ENCODE measurements around the gene UCHL3. TPM values are rescaled to one million over a fixed set of nuclear protein-coding genes. Genes with fewer than 3 reads are reported as not detected.

UCHL3 gene
- total and polyA plus RNA-seq, 9 of the 15 experiments (the other 6 are each of a cell fraction or from before 2014, with no cell fraction given) = 42.2 to 112 (median 85.4) TPM

GRCh38 chr13:75547917-75548316 is 1.7 kb upstream of the UCHL3 start:
- H3K4me1 ChIP-seq (replicated peaks in 1 of 2; ENCODE audit: control insufficient read depth in 2 of 2, insufficient read depth in 2 of 2, low read length in 2 of 2) = peaks cover 6% of the 10 kb centered on the region in 2 experiments; a peak in 3 of 5 replicates
- POLR2A ChIA-PET = no interaction called here
- H3K9me1 ChIP-seq (ENCODE audit: control insufficient read depth, insufficient read depth, low read length) = no peaks in the 10 kb centered on the region
- in situ Hi-C loops (cut with MboI) (no loop called here), intact Hi-C loops (cut with micrococcal nuclease) (loop anchor here (2.0 kb wide), 1 partner anchor 65 kb away; the partner anchor contains the start of gene TBC1D4)
- DNase-seq (ENCODE audit: extremely low read depth in 1 of 4, low spot score in 3 of 4) = no peak
- H3K4me3 ChIP-seq = no peak overlapping the region
- BruUV-seq (replicated peaks) = no TSS peak
- TF ChIP-seq ZFP1 (CRISPR knock-in tag; IDR thresholded peaks at IDR 0.05) = no peak
- TF ChIP-seq E2F4 (CRISPR knock-in tag; IDR thresholded peaks at IDR 0.05; ENCODE audit: low read depth) = no peak
- peaks cover 32% of the 10 kb centered on the region for H3K79me2 ChIP-seq (ENCODE audit: control insufficient read depth, insufficient read depth, low read length)
- no peaks in the 10 kb centered on the region for H3K27me3 ChIP-seq (ENCODE audit: control insufficient read depth in 2 of 2, insufficient read depth in 2 of 2, low read length in 2 of 2)
- no peaks in the 10 kb centered on the region for H3K9me3 ChIP-seq (replicated peaks; ENCODE audit: control insufficient read depth, insufficient read depth, low read depth, low read length)
- FAIRE-seq = peak; percentile 29
- no peak overlapping the region; a peak in 1 of 4 replicates for H3K9ac ChIP-seq (ENCODE audit: insufficient read depth in 1 of 2, low read depth in 2 of 2, low read length in 2 of 2)
- peaks cover 3% of the 10 kb centered on the region; the same call in 2 of the 3 replicates for H3K36me3 ChIP-seq (ENCODE audit: control insufficient read depth, insufficient read depth, low read length)
- peak overlapping the region; percentile 100 for H2AFZ ChIP-seq (ENCODE audit: low read depth, low read length)
- no peak for ATAC-seq
- CTCF ChIA-PET (ENCODE audit: low intra/inter-chr PET ratio) = no interaction called here
- 23% methylated on average over 3 of the region's 3 CpGs for WGBS (ENCODE audit: insufficient coverage, low coverage, missing lambda C conversion rate)
- H3K27ac ChIP-seq (ENCODE audit: extremely low read depth, low read depth, low read length) = no peak overlapping the region
- peak overlapping the region; percentile 43 for H3K4me2 ChIP-seq (ENCODE audit: insufficient read depth, low read length)
- no peaks in the 10 kb centered on the region for H4K20me1 ChIP-seq (replicated peaks; ENCODE audit: control insufficient read depth, insufficient read depth, low read length)

- BruUV-seq (replicated peaks) = TSS peak; percentile 50
- peak overlapping the region; percentile 85 to 95 for H3K9ac ChIP-seq (ENCODE audit: insufficient read depth in 1 of 2, low read depth in 2 of 2, low read length in 2 of 2)
- no peaks in the 10 kb centered on the region for H3K9me3 ChIP-seq (replicated peaks; ENCODE audit: control insufficient read depth, insufficient read depth, low read depth, low read length)
- H2AFZ ChIP-seq (ENCODE audit: low read depth, low read length) = peak overlapping the region; percentile 100
- peak overlapping the region; percentile 84 for H3K4me3 ChIP-seq
- H3K4me2 ChIP-seq (ENCODE audit: insufficient read depth, low read length) = peak overlapping the region; percentile 91
- peaks cover 6% of the 10 kb centered on the region in 2 experiments; a peak in 4 of 5 replicates for H3K4me1 ChIP-seq (replicated peaks in 1 of 2; ENCODE audit: control insufficient read depth in 2 of 2, insufficient read depth in 2 of 2, low read length in 2 of 2)
- H3K36me3 ChIP-seq (ENCODE audit: control insufficient read depth, insufficient read depth, low read length) = peaks cover 23% of the 10 kb centered on the region; the same call in 2 of the 3 replicates
- H3K27me3 ChIP-seq (ENCODE audit: control insufficient read depth in 2 of 2, insufficient read depth in 2 of 2, low read length in 2 of 2) = no peaks in the 10 kb centered on the region
- DNase-seq (ENCODE audit: extremely low read depth in 1 of 4, low spot score in 3 of 4) (peak; percentile 12 to 74 (median 39)), FAIRE-seq (peak; percentile 68), ATAC-seq (peak; percentile 67)
- WGBS (ENCODE audit: insufficient coverage, low coverage, missing lambda C conversion rate) = 0% methylated on average over 10 of the region's 10 CpGs
- in situ Hi-C loops (cut with MboI) (loop anchor here (10.0 kb wide), 1 partner anchor 1355 kb away; no protein-coding TSS in a partner anchor), intact Hi-C loops (cut with micrococcal nuclease) (no loop called here)
- peak overlapping the region; percentile 95 for H3K27ac ChIP-seq (ENCODE audit: extremely low read depth, low read depth, low read length)
- CTCF ChIA-PET (ENCODE audit: low intra/inter-chr PET ratio) = interaction anchor here (0.6 kb wide), 1 partner anchor 20 kb away, joined by 4 read pairs; no protein-coding TSS in a partner anchor
- POLR2A ChIA-PET = interaction anchor here (0.6 to 2.1 kb wide), 5 partner anchors 19 to 1459 kb away, joined by 3 to 9 read pairs (median 3); no protein-coding TSS in a partner anchor
- no peaks in the 10 kb centered on the region for H3K9me1 ChIP-seq (ENCODE audit: control insufficient read depth, insufficient read depth, low read length)
- H4K20me1 ChIP-seq (replicated peaks; ENCODE audit: control insufficient read depth, insufficient read depth, low read length) = no peaks in the 10 kb centered on the region
- H3K79me2 ChIP-seq (ENCODE audit: control insufficient read depth, insufficient read depth, low read length) = peaks cover 46% of the 10 kb centered on the region
- TF ChIP-seq GATAD2B (IDR thresholded peaks at IDR 0.05; ENCODE audit: borderline replicate concordance) (no peak), TAF7 (tag; IDR thresholded peaks at IDR 0.05) (no peak), CEBPG (CRISPR knock-in tag; IDR thresholded peaks at IDR 0.05) (peak; percentile 15; the same call in 1 of the 2 replicates), CEBPG (tag; conservative IDR thresholded peaks at IDR 0.05 in 1 of 2, IDR thresholded peaks at IDR 0.05 in 1 of 2) (no peak), GATAD2A (IDR thresholded peaks at IDR 0.05) (no peak), CEBPB (tag; IDR thresholded peaks at IDR 0.05) (no peak), NR0B1 (IDR thresholded peaks at IDR 0.05; ENCODE audit: partially characterized antibody) (no peak), TFAP4 (CRISPR knock-in tag; IDR thresholded peaks at IDR 0.05; ENCODE audit: borderline replicate concordance) (no peak), HDAC1 (IDR thresholded peaks at IDR 0.05) (peak in 1 of 2 experiments; percentile 10; a peak in 1 of 4 replicates), NR2C1 (IDR thresholded peaks at IDR 0.05) (no peak), NR2C1 (tag; IDR thresholded peaks at IDR 0.05) (no peak)
Measured at GRCh38 chr13:75550159-75550567, 572 bp downstream of the UCHL3 start.

All from K562 (cell line).